ENCODE results near the gene WDR49.

DNA sequence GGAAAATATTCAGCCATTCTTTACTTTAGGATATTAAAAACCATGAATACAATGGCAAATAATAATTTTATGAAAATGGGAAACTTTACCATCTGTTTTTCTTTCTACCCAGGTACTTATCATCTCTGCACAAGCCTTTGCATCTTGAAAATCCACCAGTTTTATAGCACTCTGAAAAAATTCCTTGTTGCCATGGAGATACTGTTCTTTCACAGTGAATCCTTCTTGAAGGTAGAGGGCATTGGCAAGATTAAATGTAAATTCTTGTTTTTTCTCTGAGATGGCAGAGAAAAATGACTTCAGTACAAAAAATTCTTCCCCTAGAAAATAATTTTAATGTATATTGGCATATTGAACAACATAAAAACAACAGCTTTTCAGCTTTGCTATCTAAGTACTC, 186.8 kb downstream of the WDR49 start:
- TF ChIP-seq CTCF (IDR thresholded peaks at IDR 0.05) (no peak), EZH2 (IDR thresholded peaks at IDR 0.05; ENCODE audit: borderline replicate concordance, insufficient read depth, low read depth, low read length, poor library complexity, severe bottlenecking) (no peak)

Data from B cell (primary cell).